ENCODE data around the gene NACA2. TPM values are rescaled to one million over a fixed set of nuclear protein-coding genes. Genes with fewer than 3 reads are reported as not detected.
"Not testable (repeated sequence)": the region's sequence is repeated elsewhere in the genome, so short reads cannot be mapped to it uniquely, and the experiment has no call there.

NACA2 gene
- polyA plus RNA-seq, 3 donors = 0.13 to 0.15 TPM; not detected in 1

DNA sequence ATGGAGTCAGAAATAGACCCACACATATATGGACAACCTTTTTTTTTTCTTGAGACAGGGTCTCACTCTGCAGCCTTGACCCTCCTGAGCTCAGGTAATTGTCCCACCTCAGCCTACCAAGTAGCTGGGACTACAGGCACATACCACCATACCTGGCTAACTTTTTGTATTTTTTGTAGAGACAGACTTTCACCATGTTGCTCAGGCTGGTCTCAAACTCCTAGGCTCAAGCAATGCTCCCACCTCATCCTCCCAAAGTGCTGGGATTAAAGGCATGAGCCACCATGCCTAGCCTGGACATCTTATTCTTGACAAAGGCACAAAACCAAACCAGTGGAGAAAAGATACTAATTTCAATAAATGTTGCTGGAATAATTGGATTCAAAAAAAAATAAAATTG is 14.7 kb upstream of the NACA2 start:
- H3K27ac ChIP-seq (ENCODE audit: low read depth, low read length) = no peak overlapping the region

DNA sequence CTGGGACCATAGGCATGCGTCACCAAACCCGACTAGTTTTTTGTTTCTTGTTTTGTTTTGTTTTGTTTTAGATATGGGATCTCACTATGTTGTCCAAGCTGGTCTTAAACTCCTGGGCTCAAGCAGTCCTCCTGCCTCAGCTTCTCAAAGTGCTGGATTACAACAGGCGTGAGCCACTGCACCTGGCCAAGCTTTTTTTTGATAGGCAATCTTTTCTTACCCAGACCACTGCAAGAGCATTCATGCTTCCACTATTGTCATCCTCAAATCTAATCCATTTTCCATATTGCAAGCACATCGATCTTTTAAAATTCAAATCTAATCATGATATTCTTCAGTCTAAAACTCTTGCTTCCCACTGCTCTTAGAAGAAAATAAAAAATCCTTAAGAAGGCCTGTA is 10.3 kb upstream of the NACA2 start:
- WGBS, 3 donors = 71 to 91% (median 88%) methylated on average over 4 of the region's 4 CpGs
- H3K27ac ChIP-seq (ENCODE audit: low read depth, low read length) = no peak overlapping the region

DNA sequence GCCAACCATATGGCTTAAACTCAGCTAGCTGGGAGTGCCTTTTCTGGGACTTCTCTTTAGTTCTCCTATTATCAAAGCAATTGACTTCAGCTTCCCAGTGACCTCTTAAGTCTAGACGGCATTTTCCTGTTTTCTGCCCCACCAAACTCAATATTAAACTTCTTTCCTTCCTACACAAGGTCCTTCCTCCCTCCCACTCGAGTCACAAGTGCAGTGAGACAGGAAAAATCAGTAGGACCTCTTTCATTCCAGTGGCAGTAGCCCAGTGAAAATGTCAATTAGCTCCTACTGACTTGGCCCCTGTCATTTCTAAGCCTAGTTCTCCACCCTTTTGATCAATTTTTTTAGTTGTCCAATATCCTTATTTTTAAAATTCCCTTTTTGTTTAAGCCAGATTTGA is 9.6 kb upstream of the NACA2 start:
- H3K27ac ChIP-seq (ENCODE audit: low read depth, low read length) = no peak overlapping the region
- 20 to 41% (median 32%) methylated on average over 2 of the region's 2 CpGs for WGBS, 3 donors

DNA sequence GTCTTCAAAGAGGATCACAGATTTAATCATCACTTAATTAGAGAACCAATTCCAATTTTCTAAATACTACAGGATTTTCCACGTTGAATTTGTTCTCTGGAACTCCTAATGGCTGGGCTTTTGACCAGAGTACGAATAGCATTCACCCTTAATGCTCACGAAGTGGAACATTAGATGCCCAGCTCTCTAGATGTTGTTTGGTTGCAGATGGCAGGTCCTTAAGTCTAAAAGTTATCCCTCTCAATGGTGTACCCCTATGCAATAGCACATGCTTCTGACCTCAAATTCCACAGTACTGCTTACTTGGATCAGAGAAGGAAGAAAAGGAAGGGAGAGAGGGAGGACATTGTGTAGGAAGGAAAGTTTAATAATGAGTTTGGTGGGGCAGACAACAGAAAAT is 8.6 kb upstream of the NACA2 start:
- no peak overlapping the region for H3K27ac ChIP-seq (ENCODE audit: low read depth, low read length)
- WGBS, 3 donors = 79 to 81% (median 79%) methylated on average over 3 of the region's 3 CpGs

DNA sequence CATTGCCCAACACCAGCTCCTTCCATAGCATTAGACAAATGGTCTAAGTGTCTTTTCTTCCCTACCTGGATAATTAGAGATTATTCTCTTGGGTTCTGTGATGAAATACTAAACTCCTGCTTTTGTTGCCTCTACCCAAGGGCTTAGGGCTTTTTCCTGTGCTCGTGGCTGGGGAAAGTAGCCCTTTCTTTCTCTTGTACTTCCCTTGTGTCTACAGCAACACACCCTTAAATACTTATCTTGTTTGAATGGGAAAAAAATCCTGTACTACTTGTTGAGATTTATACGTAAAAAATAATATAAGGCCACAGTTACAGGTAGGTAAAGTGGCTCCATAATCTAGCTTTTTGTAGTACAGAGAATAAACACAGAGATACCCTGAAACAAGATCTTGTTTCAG is 7.0 kb upstream of the NACA2 start:
- 67 to 73% (median 68%) methylated on average over 2 of the region's 2 CpGs for WGBS, 3 donors
- no peak overlapping the region for H3K27ac ChIP-seq (ENCODE audit: low read depth, low read length)

DNA sequence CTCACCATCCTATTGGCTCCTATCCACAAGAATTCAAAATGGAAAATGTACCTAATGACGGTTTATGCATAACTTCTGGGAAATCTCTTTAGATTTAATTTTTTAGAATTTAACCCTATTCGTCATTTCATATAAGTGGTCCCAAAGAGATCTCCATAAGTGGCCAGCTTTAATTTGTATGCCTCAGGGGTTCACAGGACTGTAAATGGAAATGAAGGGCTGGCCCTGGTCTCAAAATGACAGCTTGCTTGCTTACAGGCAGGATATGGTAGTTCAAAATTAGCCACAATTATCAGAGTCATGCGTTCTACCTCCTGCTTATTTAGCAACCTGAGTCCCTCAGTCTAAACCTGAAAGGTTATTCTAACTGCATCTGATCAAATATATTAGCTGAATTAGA is 6.6 kb upstream of the NACA2 start:
- WGBS, 3 donors = 85 to 93% (median 88%) methylated on average over 3 of the region's 3 CpGs
- H3K27ac ChIP-seq (ENCODE audit: low read depth, low read length) = no peak overlapping the region

DNA sequence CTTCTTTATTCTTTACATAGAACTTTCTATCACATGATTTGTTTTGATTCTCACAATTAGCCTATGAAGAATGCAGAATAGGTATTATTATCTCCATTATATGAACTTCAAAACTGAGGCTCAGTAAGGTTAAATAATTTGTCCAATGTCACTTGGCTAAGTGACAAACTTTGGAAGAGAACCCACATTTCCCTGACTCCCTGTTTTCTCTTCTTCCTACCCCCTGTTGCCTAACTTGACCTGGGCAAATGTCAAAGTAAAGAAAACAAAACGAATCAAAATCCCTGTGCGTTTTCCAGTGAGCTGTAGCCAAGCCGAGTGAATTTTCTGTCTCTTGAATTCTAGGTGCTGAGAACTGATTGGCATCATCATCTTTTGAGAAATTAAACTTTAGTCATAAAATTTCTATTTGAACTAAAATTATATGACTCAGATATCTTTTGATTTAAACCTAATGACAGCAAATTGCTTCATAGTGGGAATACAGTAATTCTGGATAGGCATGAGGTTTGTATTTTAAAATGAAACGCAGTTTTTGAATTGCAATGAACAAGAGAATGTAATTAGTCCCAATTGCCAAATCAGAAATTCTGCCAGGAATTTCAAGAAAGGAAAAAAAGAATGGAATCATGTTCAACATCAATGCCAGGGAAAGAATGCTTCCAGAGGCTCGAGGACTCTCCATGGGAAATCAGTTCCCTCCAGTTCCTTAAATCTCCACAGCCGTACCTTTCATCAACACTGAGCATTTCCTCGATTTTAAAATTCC is 4.6 kb upstream of the NACA2 start:
- WGBS, 3 donors = 52 to 64% (median 61%) methylated on average over 7 of the region's 7 CpGs
- no peak overlapping the region for H3K27ac ChIP-seq (ENCODE audit: low read depth, low read length)

DNA sequence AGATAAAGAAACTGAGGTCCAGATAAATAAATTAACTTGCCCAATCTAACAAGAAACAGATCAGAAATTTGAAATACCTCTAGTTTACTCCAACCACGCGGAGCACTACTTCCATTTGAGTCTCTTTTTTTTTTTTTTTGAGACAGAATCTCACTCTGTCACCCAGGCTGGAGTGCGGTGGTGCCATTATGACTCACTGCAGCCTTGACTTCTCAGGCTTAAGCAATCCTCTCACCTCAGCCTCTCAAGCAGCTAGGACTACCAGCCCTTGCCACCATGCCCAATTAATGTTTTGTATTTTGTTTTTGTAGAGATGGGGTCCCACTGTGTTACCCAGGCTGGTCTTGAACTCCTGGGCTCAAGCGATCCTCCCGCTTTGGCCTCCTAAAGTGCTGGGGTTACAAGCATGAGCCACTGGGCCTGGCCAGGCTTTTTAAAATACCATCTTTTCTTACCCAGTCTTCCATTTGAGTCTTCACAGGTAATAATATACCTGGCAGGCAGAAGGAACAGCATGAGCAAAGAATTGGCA is 3.3 kb upstream of the NACA2 start:
- WGBS, 3 donors = 91 to 94% (median 93%) methylated on average over 5 of the region's 5 CpGs

DNA sequence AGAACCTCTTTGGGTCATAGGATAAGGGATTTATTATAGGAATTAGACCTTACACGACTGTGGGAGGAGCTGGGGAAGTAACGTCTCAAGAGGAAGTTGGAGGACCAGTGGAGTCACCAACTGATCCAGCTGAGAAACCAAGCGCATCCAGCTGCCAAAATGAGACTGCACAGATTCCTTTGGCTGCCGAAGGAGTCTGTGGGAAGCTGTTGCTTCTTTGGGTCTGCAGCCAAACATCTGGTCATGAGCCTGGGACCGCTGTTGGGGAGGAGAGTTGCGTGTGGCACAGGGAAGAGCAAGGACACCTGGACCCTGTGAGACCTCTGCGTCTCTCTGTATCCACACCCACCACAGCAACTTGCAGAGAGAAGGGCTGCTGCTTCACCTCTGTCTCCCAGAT is 2.4 kb upstream of the NACA2 start:
- 39 to 63% (median 46%) methylated on average over 7 of the region's 7 CpGs for WGBS, 3 donors
- no peak overlapping the region for H3K27ac ChIP-seq (ENCODE audit: low read depth, low read length)

More for the DNA sequence above, 3.3 kb upstream of the NACA2 start:
- H3K27ac ChIP-seq (ENCODE audit: low read depth, low read length) = no peak overlapping the region

DNA sequence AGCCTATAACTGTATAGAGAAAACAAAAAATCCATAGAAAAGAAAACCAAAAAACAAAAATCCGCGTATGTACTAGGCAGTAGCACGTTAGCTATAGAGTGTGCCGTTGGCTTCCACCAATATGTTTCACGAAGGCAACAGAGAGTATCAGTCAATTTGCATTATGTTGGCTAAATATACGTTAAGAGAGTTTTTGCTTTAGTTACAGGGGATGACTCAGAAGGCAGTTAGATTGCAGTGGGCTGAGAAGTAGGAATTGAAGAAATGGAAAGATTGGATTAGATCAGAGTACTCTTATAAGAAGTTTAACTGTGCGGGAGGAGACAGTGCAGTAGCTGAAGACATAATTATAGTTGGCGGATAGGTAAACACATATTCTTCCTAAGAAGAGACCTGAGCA is 911 bp upstream of the NACA2 start:
- 92 to 95% (median 93%) methylated on average over 8 of the region's 8 CpGs for WGBS, 3 donors
- H3K27ac ChIP-seq (ENCODE audit: low read depth, low read length) = no peak overlapping the region

DNA sequence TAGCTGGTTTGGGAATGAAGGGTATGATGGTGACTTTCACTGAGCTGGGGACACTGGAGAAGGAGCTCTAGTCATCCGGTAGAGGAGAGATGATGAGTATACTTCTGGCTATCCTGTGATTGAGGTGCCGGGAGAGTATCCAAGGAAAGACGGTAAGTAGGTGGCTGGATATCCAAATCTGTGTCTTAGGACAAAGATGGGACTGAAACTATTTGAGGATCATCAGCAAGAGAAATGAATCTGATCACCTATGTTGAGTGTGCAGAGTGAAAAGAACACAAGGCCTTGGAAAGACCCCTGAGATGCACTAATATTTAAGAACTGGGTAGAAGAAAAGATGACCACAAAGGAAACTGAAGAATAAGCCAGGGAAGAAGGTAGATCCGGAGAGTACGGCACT is 1.0 kb downstream of the NACA2 start:
- 95 to 96% (median 95%) methylated on average over 5 of the region's 5 CpGs for WGBS, 3 donors
- H3K27ac ChIP-seq (ENCODE audit: low read depth, low read length) = no peak overlapping the region

DNA sequence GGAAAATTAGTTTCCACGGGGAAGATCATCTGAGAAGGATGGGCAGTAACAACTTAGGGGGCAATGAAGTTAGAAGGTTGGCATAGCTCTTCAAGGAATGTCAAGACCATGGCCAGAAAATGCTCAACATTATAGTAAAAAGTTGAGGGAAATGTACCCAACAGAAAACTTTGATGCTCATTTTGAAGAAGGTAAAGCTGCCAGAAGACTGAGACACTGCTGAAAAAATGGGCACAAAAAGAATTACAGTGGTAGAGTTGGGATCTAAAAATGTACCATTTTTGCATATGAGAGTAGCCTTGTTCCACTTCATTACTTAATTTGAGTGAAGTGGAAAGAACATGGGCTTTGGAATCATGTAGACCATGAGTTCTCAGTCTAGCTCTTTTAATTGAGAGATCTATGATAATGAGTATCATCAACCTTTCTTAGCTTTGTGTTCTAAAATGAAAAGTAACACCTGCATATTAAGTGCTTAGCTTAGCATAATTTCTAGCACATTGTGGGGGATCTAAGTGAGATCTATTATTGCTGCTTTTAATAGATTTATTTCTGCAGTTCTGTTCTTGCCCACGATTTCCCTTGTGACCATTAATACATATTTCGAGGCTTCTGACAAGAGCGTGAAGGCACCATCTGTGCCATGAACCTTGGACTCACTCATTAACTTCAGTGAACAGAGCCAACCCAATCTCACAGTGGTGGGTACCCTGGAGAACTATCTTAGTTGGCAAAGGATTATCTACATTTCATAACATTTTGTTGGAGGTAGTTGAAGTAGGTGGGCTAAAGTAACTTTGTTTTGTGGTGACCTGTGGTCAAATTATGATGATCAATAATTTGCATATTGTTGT is 3.0 kb downstream of the NACA2 start:
- 46 to 88% (median 81%) methylated on average over 4 of the region's 4 CpGs for WGBS, 3 donors

DNA sequence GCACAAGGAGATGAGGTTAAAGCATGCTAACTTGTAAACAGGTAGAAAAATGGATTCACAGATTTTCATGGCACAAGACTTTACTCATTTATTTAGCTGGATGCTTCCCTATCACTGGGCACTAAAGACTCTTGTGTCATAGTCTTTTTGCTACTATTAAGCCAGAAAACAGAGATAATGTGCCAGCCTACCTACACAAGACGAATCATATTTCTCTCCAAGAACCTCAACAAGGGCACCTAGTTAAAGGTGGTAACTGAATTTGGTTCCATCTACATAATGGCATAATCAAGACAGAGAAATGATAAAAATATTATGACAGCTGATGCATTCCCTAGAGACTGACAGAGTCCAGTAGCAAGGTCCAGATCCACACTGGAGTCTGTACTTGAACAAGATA is 3.8 kb downstream of the NACA2 start:
- 78 to 88% (median 82%) methylated on average over 1 of the region's 1 CpG for WGBS, 3 donors

More for the DNA sequence above, 3.0 kb downstream of the NACA2 start:
- no peak overlapping the region for H3K27ac ChIP-seq (ENCODE audit: low read depth, low read length)

DNA sequence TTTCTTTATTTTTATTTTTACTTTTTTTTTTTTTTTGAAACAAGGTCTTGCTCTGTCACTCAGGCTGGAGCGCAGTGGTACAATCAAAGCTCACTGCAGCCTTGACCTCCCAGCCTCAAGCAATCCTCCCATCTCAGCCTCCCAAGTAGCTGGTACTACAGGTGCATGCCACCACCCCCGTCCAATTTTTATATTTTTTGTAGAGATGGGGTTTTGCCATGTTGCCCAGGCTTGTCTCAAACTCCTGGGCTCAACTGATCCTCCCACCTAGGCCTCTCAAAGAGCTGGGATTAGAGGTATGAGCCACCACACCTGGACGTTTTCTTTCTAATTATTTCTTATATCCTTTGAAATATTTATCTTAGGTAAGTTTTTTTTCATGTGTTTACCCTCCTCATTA is 4.4 kb downstream of the NACA2 start:
- WGBS, 3 donors = 69 to 79% (median 71%) methylated on average over 3 of the region's 3 CpGs

More for the DNA sequence above, 3.8 kb downstream of the NACA2 start:
- no peak overlapping the region for H3K27ac ChIP-seq (ENCODE audit: low read depth, low read length)

DNA sequence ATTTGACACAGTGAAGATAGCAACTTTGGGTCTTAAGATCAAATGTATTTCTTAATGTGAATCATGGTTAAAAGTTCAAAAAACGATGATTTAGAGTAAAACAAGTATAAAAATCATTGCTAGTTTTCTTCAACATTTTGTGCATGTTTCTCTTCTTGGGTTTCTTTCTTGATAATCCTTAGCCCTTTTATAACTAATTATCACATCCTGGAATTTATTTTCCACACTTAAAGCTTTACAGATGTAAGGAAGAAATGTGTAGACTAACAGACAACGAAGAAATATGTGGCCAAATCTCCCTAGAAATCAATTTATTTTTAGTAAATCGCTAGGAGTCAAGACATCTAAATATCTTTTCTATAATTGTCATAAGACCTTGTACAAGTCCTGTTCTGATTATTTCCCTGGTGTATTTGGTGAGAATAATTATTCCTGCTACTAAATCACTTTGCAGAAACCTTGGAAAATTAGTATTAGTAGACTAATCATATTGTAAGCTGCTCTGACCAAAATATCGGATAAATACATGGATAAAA is 4.9 kb downstream of the NACA2 start:
- 88 to 90% (median 89%) methylated on average over 4 of the region's 4 CpGs for WGBS, 3 donors
- no peak overlapping the region for H3K27ac ChIP-seq (ENCODE audit: low read depth, low read length)

More for the DNA sequence above, 4.4 kb downstream of the NACA2 start:
- not testable (repeated sequence) for H3K27ac ChIP-seq (ENCODE audit: low read depth, low read length)

DNA sequence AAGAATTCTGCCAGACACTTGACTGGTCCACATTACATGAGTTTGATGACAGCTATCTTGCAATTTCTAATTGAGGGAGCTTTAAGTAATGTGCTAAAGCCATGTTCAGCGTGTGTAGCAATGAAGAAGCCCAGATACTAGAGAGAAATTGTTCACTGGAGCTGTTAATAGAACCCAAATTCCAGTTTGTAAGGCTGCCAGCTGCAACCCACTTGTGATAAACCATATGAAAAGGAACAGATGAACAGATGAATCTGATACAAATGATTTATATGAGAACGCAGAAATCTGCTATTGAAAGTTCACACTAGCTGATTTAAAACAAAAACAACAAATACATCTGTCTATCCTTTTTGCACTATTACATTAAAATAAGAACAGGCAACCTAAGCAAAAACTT is 6.2 kb downstream of the NACA2 start:
- WGBS, 3 donors = 71 to 84% (median 74%) methylated on average over 2 of the region's 2 CpGs
- H3K27ac ChIP-seq (ENCODE audit: low read depth, low read length) = no peak overlapping the region

DNA sequence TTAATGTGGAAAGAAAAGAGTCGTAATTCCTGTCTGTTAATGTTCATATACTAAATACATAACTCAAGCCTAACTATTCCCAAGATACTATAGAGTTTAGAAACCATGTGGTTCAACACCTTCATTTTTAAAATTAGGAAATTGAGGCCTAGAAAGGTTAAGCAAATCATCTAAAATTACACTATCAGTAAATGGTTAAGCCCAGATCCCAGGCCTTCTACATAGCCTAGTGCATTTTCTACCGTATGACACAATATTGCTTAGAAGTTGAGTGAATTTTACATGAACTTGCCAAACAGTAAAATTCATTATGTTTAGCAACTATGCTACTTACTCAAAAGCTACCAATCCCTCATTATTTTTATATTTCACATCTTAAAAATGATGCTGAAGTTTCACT is 6.8 kb downstream of the NACA2 start:
- WGBS, 3 donors = 77 to 85% (median 84%) methylated on average over 2 of the region's 2 CpGs
- H3K27ac ChIP-seq (ENCODE audit: low read depth, low read length) = no peak overlapping the region

DNA sequence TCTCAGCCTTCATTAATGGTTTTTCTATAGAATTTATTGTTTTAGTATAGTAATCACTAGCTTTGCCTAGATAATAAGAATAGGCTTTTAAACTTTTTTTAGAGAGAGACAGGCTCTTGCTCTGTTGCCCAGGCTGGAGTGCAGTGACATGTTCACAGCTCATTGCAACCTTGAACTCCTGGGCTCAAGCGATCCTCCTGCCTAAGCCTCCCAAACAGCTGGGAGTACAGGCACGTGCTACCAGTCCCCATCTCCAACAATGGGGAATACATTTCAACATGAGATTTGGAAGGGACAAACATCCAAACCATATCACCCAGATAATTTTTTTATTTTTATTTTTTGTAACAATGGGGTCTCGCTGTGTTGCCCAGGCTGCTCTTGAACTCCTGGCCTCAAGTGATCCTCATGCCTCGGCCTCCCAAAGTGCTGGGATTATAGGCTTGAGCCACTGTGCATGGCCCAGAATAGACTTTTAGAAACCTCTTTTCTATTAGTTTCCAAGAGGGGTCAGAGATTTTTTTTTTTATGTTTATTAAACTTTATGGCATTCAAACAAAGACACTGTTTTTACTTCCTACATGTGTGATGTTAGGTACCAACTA is 7.3 kb downstream of the NACA2 start:
- WGBS, 3 donors = 90 to 98% (median 91%) methylated on average over 4 of the region's 4 CpGs
- H3K27ac ChIP-seq (ENCODE audit: low read depth, low read length) = no peak overlapping the region

DNA sequence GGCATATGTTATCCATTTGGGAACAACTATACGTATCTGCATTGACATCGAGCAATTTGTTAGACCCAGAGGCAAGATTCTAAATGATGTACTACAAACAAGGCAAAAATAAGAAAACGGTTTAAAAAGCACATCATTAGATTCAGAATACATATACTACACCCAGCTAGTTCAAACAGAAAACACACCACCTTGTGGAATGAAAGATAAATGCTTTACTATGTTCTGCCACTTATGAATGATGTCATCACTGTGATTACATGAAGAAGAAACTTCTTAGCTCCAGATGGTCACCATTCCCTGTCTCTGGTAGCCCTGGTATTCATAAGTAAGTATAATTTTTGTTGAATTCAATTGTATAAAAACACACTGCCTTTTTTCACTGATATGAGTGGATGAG is 7.8 kb downstream of the NACA2 start:
- WGBS, 3 donors = 64 to 76% (median 74%) methylated on average over 3 of the region's 3 CpGs
- no peak overlapping the region for H3K27ac ChIP-seq (ENCODE audit: low read depth, low read length)

All from adipose tissue (tissue), 3 donors.